Measurements from ENCODE around the gene LYPD1.

The LYPD1 gene

GRCh38 chr2:132668189-132668823 lies 1.7 kb downstream of the LYPD1 start:
- DNase-seq: no peak

DNA sequence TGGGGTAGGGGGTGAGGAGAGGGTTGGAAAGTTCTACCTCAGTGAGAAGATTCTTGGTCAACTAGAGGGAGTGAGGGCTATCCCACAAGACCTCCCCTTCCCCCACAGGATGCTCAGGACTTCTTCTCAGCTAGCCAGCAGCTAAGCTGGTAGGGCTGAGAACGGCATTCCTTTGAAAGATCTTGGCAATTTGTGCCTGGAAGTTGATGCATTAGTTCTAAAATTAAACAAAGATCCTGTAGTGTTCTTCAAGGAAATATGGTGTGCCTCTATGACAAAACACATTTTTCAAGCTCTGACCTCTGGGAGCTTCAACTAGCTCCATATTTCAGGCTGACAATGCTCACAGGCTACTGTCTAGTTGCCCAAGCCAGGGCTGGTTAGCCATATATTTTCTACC lies 2.3 kb downstream of the LYPD1 start:
- no peak for DNase-seq

DNA sequence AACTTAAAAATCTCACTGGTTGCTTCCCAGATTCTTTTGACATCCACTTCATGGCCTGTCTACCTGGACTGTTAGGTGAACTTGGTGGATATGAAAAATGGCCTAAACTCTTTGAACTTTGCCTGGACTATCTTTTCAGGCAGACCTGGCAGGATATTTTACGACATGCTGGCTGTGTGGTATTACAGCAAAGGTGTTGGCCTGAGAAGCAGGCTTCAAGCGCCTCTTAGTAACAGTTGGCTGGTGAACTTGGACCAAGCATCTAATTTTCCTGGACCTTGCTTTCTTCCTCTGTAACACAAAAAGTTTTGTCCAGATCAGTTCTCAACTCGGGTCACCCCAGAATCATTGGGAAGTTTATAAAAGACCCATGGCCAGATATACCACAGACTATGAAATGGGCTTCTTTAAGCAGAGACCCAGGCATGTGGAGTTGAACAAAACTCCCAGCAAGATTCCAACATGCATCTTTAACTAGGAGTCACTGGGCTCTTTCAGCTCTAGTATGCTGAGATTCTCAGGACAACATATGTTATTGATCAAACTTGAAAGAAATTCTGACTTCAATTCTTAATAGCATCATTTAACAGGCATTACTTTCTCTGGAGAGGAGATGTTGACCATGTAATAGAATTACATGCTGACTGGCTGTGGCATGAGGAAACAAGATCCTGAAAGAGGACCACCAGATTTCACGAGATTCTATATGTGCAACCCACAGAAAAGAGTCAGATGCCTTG lies 4.4 kb downstream of the LYPD1 start:
- DNase-seq: no peak

GRCh38 chr2:132664096-132664495 lies 5.9 kb downstream of the LYPD1 start:
- no peak for DNase-seq

GRCh38 chr2:132662732-132663131 lies 7.3 kb downstream of the LYPD1 start:
- no peak for DNase-seq

DNA sequence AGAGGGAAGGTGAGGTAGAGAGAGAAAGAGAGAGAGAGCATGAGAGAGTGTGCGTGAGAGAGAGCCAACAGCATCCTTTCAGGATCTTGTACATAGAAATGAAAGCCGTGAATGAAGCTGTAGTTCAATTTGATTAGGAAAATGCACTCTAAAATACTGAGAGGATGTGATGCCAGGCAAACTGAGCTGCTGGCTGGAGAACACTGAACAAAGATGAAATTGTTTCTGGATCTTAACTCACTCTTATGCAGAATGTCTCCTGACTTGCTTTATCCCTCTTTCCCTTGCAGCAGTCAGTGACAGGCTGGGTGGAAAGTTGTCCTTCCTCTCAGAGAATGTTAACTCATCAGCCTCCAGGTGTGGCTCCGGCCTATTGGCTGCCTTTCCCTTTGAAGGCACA lies 10.7 kb downstream of the LYPD1 start:
- no peak for DNase-seq

DNA sequence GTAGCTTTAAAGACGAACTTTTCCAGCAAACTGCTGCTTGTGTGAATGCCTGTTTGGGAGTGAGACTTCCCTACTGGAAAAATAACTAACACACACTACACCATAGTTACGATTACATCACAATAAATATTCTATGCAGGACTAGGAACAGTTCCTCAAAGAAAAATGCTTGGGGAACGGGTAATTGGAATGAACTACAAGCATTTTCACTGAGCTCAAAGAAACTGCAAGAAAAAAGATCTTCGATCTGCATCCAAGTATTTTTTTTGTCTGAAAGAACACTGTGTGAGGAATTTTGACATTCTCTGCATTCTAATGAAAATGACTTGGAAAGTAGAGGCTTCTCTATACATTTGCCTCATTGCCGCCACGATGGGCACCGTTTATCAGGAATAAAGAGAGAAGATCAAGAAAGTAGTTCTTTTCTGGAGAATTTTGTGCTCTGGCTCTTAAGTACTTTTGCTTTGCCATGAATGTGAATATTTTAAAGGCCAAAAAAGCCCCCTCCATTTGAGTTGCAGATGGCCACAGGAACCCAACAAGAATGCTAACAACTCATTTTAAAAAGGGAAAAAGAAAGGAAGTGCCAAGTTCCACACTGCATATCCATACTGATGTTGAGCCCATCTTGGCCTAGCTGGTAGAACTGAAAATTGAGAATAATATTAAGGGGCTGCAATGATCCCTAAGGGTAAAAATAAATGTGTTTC lies 13.6 kb downstream of the LYPD1 start:
- no peak for DNase-seq

DNA sequence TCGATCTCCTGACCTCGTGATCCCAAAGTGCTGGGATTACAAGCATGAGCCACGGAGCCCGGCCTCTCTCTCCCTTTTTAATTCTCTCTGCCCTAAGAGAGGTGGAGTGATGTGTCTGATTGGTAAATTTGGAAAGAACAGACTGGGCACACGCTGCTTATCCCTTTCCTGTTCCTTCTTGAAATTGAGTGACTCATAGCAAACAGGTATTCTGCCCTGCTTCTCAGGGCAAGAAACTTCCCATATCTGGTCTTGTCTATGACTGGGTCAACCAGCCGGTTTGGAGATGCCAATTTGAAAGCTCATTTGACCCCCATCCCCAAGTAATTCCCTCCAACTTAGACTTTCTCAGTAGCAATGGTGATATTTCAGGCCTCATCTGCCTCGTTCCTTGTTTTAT lies 15.0 kb downstream of the LYPD1 start:
- no peak for DNase-seq

- no peak for DNase-seq
Observed at GRCh38 chr2:132654335-132654734, 15.7 kb downstream of the LYPD1 start.

DNA sequence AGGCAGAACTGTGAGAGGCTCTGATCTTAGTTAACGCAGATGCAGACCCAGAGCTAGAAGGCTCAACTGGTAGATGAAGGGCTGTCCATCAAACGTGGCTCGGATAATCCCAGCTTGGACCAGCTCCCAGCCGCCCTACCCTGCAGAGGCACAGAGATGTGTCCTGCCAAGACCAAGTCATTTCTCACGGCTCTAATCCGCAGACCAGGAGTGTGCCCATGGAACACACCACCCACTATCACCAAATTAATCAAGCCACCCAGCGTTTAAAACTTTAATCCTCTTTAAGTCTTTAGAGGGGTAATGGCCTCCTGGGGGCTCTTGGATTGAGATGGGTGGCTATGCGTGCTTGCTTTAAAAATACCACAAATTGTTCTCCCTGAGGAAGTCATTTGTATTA lies 17.5 kb downstream of the LYPD1 start:
- no peak for DNase-seq

GRCh38 chr2:132651115-132652045 lies 18.6 kb downstream of the LYPD1 start:
- DNase-seq: no peak

DNA sequence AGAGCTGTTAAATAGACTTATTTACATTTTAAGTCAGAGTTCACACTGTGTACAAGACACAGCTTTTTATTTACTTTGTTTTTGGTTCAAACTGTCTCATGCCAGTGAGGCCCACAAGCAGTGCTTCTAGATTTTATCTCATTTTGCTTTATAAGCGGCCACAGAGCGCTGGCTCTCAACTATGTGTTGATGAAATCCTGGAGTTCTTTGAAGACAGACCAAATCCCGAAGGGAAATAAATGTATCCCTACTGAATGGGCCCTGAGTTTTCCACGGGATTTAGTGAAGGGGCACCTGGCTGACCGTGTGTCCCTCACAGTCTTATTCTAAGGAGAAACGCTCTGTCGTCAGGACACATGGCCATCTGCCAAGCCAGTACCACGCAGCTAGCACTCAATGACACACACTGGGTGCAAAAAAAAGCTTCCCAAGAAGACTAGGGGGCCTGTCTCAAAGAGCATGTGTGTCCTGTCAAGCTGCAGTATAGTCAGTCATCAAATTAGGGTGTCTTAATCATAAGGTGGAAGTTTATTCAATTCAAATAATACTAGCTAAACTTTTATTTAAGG lies 23.4 kb downstream of the LYPD1 start:
- no peak for DNase-seq

- DNase-seq: no peak
Observed at GRCh38 chr2:132645722-132646539, 24.1 kb downstream of the LYPD1 start.

GRCh38 chr2:132645176-132645575 lies 24.8 kb downstream of the LYPD1 start:
- no peak for DNase-seq

- no peak for DNase-seq
Observed at GRCh38 chr2:132642415-132642814, 27.6 kb downstream of the LYPD1 start.

DNA sequence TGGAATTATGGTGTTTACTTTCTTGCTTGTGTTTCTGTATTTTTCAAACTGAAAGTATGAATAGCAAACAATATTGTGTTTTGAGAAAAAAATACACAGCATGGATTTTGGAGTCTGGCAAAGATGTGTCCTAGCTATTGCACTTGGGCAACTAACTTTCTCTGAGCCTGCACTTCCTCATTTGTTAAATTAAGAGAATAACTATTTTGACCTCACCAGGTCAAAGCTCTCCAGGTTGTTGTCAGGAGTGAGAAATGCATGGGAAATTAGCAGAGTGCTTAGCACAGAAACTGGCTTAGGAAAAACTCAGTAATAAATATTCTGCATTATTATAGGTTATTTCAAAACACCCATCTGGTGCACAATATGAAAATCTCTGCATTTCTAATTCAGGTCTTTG lies 28.2 kb downstream of the LYPD1 start:
- no peak for DNase-seq

DNA sequence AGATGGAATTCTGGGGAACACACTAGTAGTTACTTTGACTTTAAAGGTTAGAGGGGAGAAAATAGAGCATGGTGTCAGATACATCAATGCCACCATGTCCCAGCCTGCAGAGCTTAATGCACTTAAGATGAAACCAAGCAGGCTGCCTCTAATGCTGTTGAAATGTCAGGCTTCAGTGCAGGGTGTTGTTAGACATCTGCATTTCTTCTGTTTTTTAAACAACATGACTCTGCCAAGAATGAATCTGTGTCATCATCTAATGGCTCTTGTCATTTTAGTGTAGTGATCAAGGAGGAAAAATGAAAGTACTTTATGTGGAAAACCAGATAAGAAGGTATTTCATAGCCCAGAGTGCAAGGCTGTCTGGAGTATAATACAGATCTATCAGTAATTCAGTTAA lies 29.9 kb downstream of the LYPD1 start:
- no peak for DNase-seq

- no peak for DNase-seq
Observed at GRCh38 chr2:132638313-132639040, 31.5 kb downstream of the LYPD1 start.

DNA sequence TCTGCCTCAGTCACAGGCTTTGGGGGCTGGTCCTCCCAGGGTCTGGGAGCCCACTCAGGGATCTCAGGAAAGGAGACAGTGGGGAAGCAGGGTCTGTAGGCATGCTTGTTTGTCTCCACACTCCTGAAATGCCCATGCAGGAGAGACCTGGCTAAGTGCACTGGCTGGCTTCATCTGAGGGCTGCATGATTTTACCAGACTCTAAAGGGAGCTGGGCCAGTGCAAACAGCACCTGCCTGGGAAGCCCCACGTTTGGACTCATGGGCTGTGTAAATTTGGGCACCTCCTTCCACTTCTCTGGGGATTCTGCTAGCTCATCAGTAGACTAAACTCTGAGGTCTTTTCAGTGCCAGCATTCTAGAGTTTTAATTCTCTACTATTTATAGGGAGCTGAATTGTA lies 33.7 kb downstream of the LYPD1 start:
- DNase-seq: no peak

GRCh38 chr2:132633635-132634034 lies 36.4 kb downstream of the LYPD1 start:
- no peak for DNase-seq

All from left hindlimb (tissue), 1 donor.